Mucosa of stomach (tissue), 1 donor: Measurements from ENCODE around the gene AGAP3.

ENCODE experiments used
- H3K27me3 ChIP-seq: one replicate; pipeline ENCODE4 v1.7.0; 2013; ENCODE audit warnings: mild to moderate bottlenecking, low read length; ENCODE audit not compliant: control insufficient read depth, insufficient read depth
- H3K36me3 ChIP-seq: one replicate; pipeline ENCODE4 v1.7.0; 2013; ENCODE audit warnings: low read length; ENCODE audit not compliant: control insufficient read depth, insufficient read depth
- H3K4me1 ChIP-seq: one replicate; pipeline ENCODE4 v1.7.0; 2013; ENCODE audit warnings: mild to moderate bottlenecking, low read length; ENCODE audit not compliant: control insufficient read depth, insufficient read depth
- H3K4me3 ChIP-seq: one replicate; pipeline ENCODE4 v1.7.0; 2013; ENCODE audit warnings: low read length
- H3K9ac ChIP-seq: one replicate; pipeline ENCODE4 v1.7.0; 2013; ENCODE audit warnings: mild to moderate bottlenecking, low read length, moderate library complexity
- H3K9me3 ChIP-seq: one replicate; pipeline ENCODE4 v1.7.0; 2013; ENCODE audit warnings: mild to moderate bottlenecking, low read length, moderate library complexity; ENCODE audit not compliant: control insufficient read depth
- donor health status: Pancreatic carcinoma.

Gene AGAP3

DNA sequence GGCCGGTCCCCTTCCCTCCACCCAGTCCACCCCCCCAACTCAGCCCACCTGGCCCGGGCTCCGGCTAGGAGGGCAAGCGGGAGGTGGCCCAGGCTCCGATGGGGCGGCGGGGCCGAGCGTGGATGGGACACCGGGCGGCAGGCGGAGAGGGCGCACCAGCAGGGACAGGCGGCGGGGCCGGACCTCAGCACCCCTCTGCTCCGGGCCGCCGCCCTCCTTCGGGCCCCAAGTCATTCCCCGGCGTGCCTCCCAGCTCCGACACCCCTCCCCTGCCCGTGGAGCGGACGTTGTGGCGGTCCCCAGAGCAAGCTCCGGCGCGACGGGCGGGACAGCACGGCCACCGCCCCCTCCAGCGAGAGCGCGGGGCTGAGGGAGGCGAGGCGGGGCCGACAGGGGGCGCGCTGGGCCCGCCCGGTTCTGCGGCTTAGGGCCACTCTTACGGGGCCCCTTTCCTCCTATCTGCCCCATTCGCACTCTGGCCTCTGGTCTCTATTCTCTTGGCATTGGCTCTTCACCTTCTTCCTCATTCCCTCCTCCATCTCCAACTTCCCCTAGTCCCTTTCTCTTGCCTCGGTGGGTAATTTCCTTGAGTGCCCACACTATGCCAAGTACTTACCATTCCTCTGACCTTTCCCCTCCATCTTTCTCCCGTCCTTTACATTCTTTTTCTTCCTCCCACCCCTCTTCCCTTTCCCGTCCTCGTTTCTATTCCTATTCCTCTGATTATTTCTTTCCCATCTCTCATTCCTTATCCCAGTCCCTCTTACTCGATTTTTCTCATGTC lies 81.9 kb downstream of the AGAP3 start:
- no peak overlapping the region for H3K9ac ChIP-seq
- H3K4me1 ChIP-seq: peaks cover 5% of the 10 kb centered on the region
- peaks cover 66% of the 10 kb centered on the region for H3K27me3 ChIP-seq
- H3K9me3 ChIP-seq: no peaks in the 10 kb centered on the region
- no peak overlapping the region for H3K4me3 ChIP-seq
- H3K36me3 ChIP-seq: no peaks in the 10 kb centered on the region

DNA sequence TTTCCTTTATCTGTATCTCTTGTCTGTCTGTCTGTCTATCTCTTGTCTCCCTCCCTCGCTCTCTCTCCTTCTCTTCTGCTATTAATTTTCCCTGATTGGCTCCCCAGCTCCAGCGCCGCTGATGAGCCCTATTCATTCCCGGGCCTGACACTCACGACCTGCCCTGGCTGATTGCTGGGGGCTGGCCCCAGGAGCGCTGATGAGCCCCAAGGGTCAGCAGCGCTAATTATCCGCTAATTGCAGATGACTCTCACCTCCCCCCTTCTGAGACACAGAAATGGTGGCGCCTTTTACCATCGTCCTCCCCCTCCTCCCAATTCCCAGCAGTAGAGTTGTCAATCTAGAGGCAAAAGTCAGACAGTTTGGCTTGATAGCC lies 82.5 kb downstream of the AGAP3 start:
- no peak overlapping the region for H3K4me3 ChIP-seq
- H3K4me1 ChIP-seq: peaks cover 5% of the 10 kb centered on the region
- H3K36me3 ChIP-seq: no peaks in the 10 kb centered on the region
- H3K9me3 ChIP-seq: no peaks in the 10 kb centered on the region
- H3K27me3 ChIP-seq: peaks cover 71% of the 10 kb centered on the region
- no peak overlapping the region for H3K9ac ChIP-seq

DNA sequence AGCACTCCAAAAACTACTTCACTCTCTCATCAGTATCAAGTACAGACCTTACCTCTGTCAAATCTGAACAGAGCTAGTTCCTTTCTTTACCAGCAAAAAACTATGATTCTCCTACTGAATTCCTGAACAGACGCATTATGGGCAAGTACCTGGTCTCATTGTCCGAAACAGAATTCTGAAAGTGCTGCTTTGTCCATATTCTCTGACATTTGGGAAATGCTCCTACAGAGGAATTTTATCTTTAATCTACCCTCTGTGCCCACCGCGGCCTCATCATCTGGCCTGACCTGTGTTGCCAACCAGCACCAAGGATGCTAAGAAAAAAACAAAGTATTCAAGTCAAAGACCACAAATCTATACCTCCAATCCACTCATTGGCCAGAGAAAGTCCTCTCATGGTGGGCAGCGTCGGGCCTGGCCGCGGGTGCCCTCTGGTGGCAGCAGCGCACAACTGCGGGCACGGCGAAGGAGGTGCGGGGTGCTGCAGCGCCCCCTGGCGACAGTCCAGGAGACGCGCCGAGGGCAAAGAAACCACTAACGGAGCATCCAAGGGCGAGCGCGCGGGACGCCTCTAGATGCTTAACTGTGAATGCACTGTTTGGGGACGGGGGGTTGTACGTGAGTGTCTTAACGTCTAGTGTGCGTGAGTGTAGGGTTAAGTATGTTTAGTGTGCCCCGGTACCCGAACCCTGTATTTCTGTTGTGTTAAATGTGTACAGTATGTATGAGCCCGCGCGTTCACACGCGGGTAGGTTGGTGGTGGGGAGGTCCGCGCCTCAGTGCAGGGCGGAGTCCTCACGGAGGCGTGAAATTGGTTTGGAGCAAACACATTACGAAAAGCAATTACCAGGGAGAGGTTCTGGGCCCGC lies 86.2 kb downstream of the AGAP3 start:
- H3K36me3 ChIP-seq: no peaks in the 10 kb centered on the region
- peaks cover 59% of the 10 kb centered on the region for H3K27me3 ChIP-seq
- no peaks in the 10 kb centered on the region for H3K9me3 ChIP-seq
- no peak overlapping the region for H3K9ac ChIP-seq
- H3K4me3 ChIP-seq: no peak overlapping the region
- H3K4me1 ChIP-seq: no peaks in the 10 kb centered on the region

DNA sequence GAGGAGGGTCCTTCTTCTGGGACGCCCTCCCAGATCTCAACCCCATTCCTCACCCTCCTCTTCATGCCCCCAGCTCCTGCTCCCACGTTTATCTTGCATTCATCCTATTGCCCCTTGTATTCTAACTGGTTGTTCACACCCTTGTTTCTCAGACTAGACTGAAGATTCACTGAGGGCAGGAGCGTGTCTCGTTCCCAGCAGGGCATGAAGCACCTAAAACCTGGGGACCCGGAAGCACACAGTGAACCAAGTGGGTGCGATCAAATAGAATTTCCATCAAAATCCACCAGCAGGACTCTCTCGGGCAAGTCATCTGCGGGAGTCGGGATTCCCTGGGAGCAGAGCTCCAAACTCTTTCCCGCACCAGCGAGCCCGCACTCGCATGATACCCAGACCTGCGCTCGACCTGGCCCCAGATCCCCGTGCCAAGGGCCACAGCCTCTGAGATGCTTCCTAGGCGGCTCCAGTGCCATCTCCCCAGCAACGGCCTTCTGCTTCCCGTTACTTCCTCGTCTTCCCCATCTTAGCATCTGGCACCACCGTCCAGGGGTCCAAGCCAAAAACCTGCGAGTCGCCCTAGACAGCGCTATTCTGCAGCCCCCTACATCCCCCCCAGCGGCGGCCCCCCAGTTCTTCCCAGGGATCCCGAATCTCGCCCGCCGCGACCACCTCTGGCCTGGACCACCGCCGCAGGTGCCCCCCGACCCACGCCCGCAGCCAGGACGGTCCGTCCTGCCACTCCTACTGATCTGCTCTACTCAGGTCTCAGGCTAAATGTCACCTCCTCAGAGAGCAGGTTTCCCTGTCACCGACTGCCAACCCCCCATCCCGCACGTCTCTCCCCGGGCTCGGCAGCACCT lies 87.3 kb downstream of the AGAP3 start:
- Histone ChIP-seq H3K4me3 (no peak overlapping the region), H3K9ac (no peak overlapping the region), H3K4me1 (no peaks in the 10 kb centered on the region), H3K36me3 (no peaks in the 10 kb centered on the region), H3K9me3 (no peaks in the 10 kb centered on the region), H3K27me3 (peaks cover 50% of the 10 kb centered on the region)

DNA sequence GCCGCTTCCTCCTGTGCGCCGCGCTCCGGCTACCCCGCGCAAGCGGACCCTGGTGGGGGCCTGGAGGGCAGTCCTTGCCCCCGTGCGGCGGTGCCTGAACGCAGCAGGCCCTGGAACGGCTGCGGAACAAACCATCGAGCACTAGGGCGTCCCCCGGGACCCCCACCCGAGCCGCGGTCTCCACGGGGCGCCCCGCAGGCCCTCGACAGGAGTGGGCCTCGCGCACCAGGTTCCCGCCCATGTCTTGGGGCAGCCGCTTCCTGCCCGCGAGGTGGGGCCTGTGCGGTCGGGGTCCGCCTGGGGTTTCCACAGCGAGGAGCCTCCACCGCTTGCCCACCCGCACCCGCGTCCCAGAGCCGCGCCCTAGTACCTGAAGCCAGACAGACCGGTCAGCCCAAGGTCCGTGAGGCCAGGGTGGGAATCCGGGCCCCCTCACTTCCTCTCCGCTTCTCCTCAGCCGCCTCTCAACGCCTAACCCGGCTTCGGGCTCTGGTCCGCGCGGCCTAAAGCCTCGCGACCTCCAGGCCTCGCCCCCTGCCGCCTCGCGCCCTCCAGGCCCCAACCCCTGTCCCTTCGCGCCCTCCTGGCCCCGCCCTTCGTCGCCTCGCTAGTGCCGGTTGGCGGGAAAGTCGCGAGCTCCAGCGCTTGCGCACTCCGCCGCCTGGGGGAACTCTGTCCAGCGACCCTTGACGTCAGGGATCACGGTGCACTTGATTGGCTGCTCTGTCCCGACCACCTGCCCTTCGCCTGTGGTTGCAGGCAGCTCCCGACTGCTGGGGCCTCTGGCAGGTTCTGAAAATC lies 88.2 kb downstream of the AGAP3 start:
- Histone ChIP-seq H3K4me1 (no peaks in the 10 kb centered on the region), H3K4me3 (no peak overlapping the region), H3K36me3 (no peaks in the 10 kb centered on the region), H3K9ac (no peak overlapping the region), H3K27me3 (peaks cover 41% of the 10 kb centered on the region), H3K9me3 (no peaks in the 10 kb centered on the region)

DNA sequence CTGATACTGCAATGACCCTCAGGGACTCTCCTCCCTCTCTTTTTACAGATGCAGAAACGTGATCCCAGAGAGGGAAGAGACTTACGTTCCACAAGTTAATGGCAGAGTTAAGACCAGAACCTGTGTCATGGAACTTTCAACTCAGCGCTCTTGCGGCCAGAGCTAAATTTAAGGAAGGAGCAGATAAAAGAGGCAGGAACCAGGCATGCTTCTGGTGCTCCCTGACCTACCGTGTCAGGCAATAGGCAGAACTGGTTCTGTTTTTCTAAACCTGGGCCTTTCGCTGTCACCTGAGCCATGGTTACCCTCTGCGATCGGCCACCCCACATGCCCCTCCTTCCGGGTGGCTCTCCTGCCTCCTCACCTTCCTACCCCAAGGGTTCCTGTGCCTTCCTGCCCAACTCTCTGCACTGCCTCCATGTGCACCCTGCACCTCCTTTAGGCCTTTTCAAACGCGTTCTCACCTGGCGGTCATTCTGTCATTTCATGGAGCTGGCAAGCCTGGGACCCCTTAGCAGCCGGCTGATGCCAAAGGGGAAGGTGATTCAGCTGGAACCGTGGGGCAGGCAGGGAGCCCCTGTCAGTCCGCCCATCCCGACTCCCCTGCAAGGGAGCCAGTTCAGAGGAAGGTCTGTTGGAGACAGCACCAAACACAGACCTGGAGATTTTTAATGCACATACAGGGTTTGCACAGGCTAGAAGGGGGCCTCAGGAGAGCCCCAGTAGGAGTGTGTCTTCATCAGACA lies 88.9 kb downstream of the AGAP3 start:
- H3K36me3 ChIP-seq: no peaks in the 10 kb centered on the region
- peaks cover 37% of the 10 kb centered on the region for H3K27me3 ChIP-seq
- H3K4me1 ChIP-seq: no peaks in the 10 kb centered on the region
- no peak overlapping the region for H3K9ac ChIP-seq
- H3K4me3 ChIP-seq: no peak overlapping the region
- no peaks in the 10 kb centered on the region for H3K9me3 ChIP-seq

DNA sequence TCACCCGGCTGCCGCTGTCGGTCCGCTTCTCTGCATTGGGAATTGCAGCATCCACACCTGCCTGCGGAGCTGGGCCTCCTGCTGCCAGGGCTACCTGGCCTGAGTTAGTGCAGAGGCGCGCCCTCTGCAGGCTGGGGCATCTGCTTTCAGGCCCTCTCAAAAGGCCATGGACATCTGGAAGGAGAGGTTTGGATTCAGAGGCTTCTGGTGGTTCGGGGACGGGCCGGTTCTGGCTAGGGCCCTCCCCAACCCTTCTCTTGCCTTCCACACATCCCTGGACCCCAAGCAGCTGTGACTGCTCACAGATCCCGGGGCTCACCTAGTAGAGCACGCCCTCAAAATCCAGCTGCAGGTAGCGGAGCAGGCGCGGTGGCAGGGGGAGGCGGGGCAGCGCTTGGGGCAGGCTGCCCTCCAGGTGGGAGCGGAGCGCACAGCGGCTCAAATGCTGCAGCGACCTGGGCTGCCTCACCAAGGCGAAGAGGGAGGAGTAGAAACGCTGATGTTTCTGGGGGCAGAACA lies 89.6 kb downstream of the AGAP3 start:
- Histone ChIP-seq H3K4me1 (no peaks in the 10 kb centered on the region), H3K4me3 (no peak overlapping the region), H3K9me3 (no peaks in the 10 kb centered on the region), H3K9ac (no peak overlapping the region), H3K36me3 (no peaks in the 10 kb centered on the region), H3K27me3 (peaks cover 41% of the 10 kb centered on the region)

DNA sequence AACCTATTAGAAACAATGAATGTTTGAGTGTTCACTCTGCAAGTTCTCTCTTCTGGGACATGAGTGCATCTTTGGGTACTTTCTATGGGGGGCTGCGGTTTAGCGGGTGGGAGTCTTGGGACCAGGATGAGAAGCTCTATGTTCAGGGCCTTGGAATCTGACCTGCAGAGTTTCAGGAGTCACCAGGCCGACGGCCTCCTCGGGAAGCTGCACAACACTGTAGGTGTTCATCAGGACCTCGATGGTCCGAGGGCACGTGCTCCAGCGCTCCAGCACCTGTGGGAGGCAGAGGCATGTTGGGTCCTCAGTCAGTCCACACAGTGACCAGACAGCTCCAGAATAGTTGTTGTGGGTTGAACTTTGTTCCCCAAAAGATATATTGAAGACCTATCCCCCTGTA lies 90.1 kb downstream of the AGAP3 start:
- Histone ChIP-seq H3K4me1 (no peaks in the 10 kb centered on the region), H3K27me3 (peaks cover 41% of the 10 kb centered on the region), H3K4me3 (no peak overlapping the region), H3K9me3 (no peaks in the 10 kb centered on the region), H3K36me3 (no peaks in the 10 kb centered on the region), H3K9ac (no peak overlapping the region)

DNA sequence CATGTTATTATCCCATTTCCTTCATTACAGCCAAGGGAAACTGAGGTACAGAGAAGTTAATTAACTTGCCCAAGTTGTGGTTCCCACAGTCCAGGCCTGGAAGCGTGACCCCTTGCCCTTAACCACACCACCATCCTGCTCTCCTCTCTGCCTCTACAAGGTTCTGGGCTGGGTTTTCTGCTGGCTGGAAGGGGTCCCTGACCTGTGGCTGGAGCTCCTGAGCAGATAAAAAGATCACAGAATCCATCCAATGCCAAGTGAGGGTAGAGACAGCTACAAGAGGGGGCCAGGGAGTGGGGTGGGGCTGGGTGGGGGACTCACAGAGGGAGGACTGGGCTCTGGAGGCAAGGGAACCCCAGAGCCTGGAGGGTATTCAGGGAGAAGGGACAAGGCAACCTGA lies 91.0 kb downstream of the AGAP3 start:
- H3K9me3 ChIP-seq: no peaks in the 10 kb centered on the region
- no peaks in the 10 kb centered on the region for H3K4me1 ChIP-seq
- H3K27me3 ChIP-seq: peaks cover 40% of the 10 kb centered on the region
- H3K36me3 ChIP-seq: no peaks in the 10 kb centered on the region
- no peak overlapping the region for H3K4me3 ChIP-seq
- no peak overlapping the region for H3K9ac ChIP-seq

DNA sequence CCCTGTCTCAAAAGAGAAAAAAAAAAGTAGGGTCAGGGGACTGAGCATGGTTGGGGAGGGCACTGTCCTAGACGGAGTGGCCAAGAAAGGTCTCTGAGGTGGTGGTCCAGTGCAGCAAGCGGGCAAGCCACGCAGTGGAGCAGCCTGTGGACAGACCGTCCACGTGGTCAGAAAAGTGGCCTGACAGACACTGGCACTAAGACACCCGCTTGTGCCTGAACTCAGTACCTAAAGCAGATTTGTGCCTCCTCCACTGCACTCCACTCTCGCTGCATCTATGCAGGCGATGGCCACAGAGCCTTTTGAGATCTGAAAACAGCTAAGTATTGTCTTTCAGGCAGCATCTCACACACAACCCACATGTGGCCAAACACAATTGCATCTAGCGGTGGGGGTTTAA lies 92.0 kb downstream of the AGAP3 start:
- H3K4me1 ChIP-seq: no peaks in the 10 kb centered on the region
- H3K9me3 ChIP-seq: no peaks in the 10 kb centered on the region
- H3K36me3 ChIP-seq: no peaks in the 10 kb centered on the region
- H3K9ac ChIP-seq: no peak overlapping the region
- peaks cover 35% of the 10 kb centered on the region for H3K27me3 ChIP-seq
- H3K4me3 ChIP-seq: no peak overlapping the region

DNA sequence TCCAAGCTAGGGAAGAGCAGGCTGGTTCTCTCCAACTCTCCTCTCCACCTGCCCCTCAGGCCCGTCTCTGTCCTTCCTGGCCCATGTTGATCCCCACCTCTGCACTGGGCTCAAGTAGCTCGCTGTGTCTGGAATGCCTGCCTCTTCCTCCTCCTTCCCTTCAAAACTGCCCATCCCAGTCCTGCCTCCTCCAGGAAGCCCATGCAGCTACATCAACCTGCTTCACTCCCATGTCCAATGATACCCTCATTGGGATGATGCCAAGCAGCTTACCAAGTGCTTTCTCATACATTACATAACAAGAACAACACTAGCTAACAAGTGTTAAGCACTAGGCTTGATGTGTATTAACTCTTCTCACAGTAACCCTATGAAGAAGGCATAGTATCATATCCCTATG lies 92.6 kb downstream of the AGAP3 start:
- H3K4me1 ChIP-seq: no peaks in the 10 kb centered on the region

More for the DNA sequence above, 92.6 kb downstream of the AGAP3 start:
- H3K9ac ChIP-seq: no peak overlapping the region
- no peaks in the 10 kb centered on the region for H3K36me3 ChIP-seq
- no peak overlapping the region for H3K4me3 ChIP-seq
- H3K27me3 ChIP-seq: peaks cover 30% of the 10 kb centered on the region
- H3K9me3 ChIP-seq: no peaks in the 10 kb centered on the region
